K562 (cell line): ENCODE data around the gene PTPRT. TPM values are rescaled to one million over a fixed set of nuclear protein-coding genes. Genes with fewer than 3 reads are reported as not detected.

Experiments
- IRF2 ChIP-seq: sonication (generic); formaldehyde crosslinking; IDR thresholded peaks from 2 replicates; pipeline ENCODE4 v1.8.1; 2022; ENCODE audit warnings: mild to moderate bottlenecking, missing genetic modification reagents
- MGA ChIP-seq: fragments of 450-650 bp; IDR thresholded peaks from 2 replicates; pipeline ENCODE4 v1.6.1; 2016; ENCODE audit warnings: mild to moderate bottlenecking, moderate library complexity
- RAD21 ChIP-seq, 2 experiments: fragments of 250-450 bp in 1 of 2; fragments of 450-650 bp in 1 of 2; sonication (Bioruptor Pico) in 1 of 2; formaldehyde crosslinking in 1 of 2; IDR thresholded peaks in 1 of 2; conservative IDR thresholded peaks in 1 of 2; 2 replicates each; pipeline versions ENCODE4 v1.4.0 to v1.8.0; 2020 to 2022; ENCODE audit warnings: mild to moderate bottlenecking in 2 of 2, moderate library complexity in 1 of 2
- TGIF2 ChIP-seq: sonication (generic); formaldehyde crosslinking; IDR thresholded peaks from 2 replicates; pipeline ENCODE4 v1.8.1; 2022; ENCODE audit warnings: mild to moderate bottlenecking, missing genetic modification reagents, moderate library complexity
- ZBTB1 ChIP-seq: sonication (generic); formaldehyde crosslinking; IDR thresholded peaks from 2 replicates; pipeline ENCODE4 v1.8.1; 2023; ENCODE audit warnings: missing genetic modification reagents, low read depth, mild to moderate bottlenecking, borderline replicate concordance
- ZNF511 ChIP-seq: sonication (generic); formaldehyde crosslinking; IDR thresholded peaks from 2 replicates; pipeline ENCODE4 v1.8.0; 2022; ENCODE audit warnings: mild to moderate bottlenecking, missing genetic modification reagents
- polyA plus RNA-seq, 8 experiments: library from polyadenylated mRNA; depleted of rRNA in 4 of 8; stranded (reverse) in 5 of 8; unstranded in 3 of 8; fragments of >200 nt; fragmentation: Nextera tagmentation in 2 of 8; fragmentation: Illumina TruSeq in 1 of 8; extraction: Ambion mirVana in 2 of 8; extraction: Trizol in 1 of 8; gene quantifications; 2 replicates each; pipeline versions ENCODE4 v1.2.1 to v1.2.3, GENCODE V29; 2011 to 2014; ENCODE audit warnings: inconsistent platforms in 1 of 8, missing spikeins in 1 of 8
- total RNA-seq, 7 experiments: library from RNA; depleted of rRNA in 6 of 7; stranded (reverse); fragments of >200 nt in 6 of 7; fragmentation: Illumina TruSeq in 2 of 7; extraction: Trizol in 2 of 7; gene quantifications; 2 replicates each; pipeline versions ENCODE4 v1.2.1 to v1.2.3, GENCODE V29; 2011 to 2021; ENCODE audit warnings: low replicate concordance in 1 of 7

The PTPRT gene
- total and polyA plus RNA-seq, 9 of the 15 experiments (the other 6 are each of a cell fraction or from before 2014, with no cell fraction given): not detected

DNA sequence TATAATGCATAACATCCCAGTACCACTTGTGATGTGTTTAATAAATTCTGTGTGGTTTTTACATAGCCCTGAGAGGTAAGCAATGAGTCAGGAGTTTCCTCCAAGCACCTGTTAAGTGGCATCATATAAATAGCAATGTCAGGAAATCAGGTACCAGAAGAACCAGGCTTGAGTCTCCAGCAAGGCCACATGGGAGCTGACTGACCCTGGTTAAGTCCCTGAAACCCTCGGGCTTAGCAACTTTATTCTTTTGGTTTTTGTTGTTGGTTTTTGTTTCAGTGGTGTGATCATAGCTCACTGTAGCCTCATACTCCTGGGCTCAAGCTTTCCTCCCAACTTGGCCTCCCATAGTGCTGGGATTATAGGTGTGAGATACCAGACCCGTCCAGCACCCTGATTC lies 70.0 kb downstream of the PTPRT start (continued):
- no peak for TF ChIP-seq MGA
- no peak for TF ChIP-seq RAD21 (CRISPR knock-in tag; conservative IDR thresholded peaks at IDR 0.05 in 1 of 2, IDR thresholded peaks at IDR 0.05 in 1 of 2)
- no peak for TF ChIP-seq ZBTB1 (CRISPR knock-in tag)
- no peak for TF ChIP-seq TGIF2
- TF ChIP-seq ZNF511: no peak
- TF ChIP-seq IRF2 (CRISPR knock-in tag): no peak
- TF ChIP-seq, all 486 proteins: peak for 0
